ENCODE measurements around the gene LMX1B. TPM values are rescaled to one million over a fixed set of nuclear protein-coding genes. Genes with fewer than 3 reads are reported as not detected.

The LMX1B gene
- total and polyA plus RNA-seq, 3 donors from 2014 or later: 2.8 to 7.6 (median 7.6) TPM

DNA sequence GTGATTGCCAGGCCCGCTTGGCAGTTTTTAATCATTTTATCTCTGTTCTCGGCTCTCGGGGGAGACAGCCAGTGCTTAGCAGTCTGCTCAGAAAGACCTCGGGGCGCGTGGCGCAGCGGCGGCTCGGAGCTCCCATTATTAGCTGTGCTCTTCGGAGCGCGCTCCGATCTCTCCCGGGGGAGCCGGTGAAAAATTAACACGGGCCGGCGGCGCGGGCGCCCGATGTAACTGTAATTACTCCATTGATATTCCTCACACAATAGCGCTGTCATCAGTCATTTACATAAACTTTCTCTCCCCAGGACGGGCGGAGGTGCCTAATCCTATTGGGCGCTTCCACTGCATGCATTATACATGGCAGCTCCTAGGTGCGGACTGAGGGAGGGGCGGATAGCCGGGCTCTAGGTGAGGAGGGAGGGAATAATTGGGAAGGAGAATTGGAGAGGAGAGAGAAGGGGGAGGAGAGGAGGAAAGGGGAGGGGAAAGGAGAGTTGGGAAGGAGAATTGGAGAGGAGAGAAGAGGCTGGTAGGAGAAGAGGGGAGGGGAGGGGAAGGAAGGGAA, 24.9 kb downstream of the LMX1B start:
- Histone ChIP-seq H3K27me3 (no peaks in the 10 kb centered on the region), H3K9me3 (no peaks in the 10 kb centered on the region), H3K4me1 (peaks cover 3% of the 10 kb centered on the region), H3K36me3 (ENCODE audit: low read depth, missing control alignments) (no peaks in the 10 kb centered on the region), H3K4me3 (peak overlapping the region in 1 of 2 donors; percentile 26), H3K27ac (no peak overlapping the region)
- no peak for DNase-seq
- TF ChIP-seq POLR2A (IDR thresholded peaks at IDR 0.05): no peak
- TF ChIP-seq, protein P1, sequence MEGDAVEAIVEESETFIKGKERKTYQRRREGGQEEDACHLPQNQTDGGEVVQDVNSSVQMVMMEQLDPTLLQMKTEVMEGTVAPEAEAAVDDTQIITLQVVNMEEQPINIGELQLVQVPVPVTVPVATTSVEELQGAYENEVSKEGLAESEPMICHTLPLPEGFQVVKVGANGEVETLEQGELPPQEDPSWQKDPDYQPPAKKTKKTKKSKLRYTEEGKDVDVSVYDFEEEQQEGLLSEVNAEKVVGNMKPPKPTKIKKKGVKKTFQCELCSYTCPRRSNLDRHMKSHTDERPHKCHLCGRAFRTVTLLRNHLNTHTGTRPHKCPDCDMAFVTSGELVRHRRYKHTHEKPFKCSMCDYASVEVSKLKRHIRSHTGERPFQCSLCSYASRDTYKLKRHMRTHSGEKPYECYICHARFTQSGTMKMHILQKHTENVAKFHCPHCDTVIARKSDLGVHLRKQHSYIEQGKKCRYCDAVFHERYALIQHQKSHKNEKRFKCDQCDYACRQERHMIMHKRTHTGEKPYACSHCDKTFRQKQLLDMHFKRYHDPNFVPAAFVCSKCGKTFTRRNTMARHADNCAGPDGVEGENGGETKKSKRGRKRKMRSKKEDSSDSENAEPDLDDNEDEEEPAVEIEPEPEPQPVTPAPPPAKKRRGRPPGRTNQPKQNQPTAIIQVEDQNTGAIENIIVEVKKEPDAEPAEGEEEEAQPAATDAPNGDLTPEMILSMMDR (IDR thresholded peaks at IDR 0.05): no peak
- intact Hi-C loops (cut with DNase I; ENCODE audit: low total_unique reads): no loop called here
- WGBS, 2 donors: 2% methylated on average over 11 to 30 of the region's 30 CpGs

DNA sequence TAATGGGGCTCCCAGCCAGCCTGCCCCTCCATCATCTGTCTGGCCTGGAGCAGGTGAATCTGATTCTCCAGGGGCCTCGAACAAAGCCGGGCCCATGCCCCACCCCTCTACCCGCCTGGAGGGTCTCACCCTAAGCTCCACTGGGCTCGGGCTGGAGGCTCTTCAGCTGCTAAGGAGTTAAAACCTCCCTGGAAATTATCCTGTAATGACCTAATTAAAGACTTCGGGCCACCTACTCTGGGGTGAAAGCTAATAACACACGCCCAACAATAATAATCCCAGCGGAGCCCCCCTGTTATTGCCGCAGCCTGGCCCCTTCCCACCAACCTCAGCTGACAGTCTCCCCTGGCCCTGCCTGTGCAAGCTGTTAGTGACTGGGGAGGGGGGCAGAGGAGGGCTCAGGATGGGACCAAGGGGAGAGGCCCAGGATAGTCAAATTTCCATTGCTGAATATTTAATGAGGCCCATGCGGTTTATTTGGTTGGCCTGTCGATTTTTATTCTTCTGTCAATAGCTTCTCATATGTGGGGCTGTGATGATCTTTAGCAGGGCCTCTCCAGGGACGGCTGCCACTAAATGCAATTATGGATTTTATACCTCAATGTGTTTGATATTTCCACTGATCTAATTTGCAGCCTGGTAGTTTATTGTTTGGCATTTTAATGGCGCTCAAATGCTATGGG, 25.7 kb downstream of the LMX1B start:
- 62 to 64% methylated on average over 12 of the region's 12 CpGs for WGBS, 2 donors
- DNase-seq: no peak
- H3K9me3 ChIP-seq: no peaks in the 10 kb centered on the region
- H3K36me3 ChIP-seq (ENCODE audit: low read depth, missing control alignments): no peaks in the 10 kb centered on the region
- H3K27me3 ChIP-seq: no peaks in the 10 kb centered on the region
- H3K27ac ChIP-seq: no peak overlapping the region
- H3K4me1 ChIP-seq: peaks cover 3% of the 10 kb centered on the region
- TF ChIP-seq POLR2A (IDR thresholded peaks at IDR 0.05): no peak
- TF ChIP-seq, protein P1 (IDR thresholded peaks at IDR 0.05): no peak
- intact Hi-C loops (cut with DNase I; ENCODE audit: low total_unique reads): no loop called here
- no peak overlapping the region for H3K4me3 ChIP-seq

DNA sequence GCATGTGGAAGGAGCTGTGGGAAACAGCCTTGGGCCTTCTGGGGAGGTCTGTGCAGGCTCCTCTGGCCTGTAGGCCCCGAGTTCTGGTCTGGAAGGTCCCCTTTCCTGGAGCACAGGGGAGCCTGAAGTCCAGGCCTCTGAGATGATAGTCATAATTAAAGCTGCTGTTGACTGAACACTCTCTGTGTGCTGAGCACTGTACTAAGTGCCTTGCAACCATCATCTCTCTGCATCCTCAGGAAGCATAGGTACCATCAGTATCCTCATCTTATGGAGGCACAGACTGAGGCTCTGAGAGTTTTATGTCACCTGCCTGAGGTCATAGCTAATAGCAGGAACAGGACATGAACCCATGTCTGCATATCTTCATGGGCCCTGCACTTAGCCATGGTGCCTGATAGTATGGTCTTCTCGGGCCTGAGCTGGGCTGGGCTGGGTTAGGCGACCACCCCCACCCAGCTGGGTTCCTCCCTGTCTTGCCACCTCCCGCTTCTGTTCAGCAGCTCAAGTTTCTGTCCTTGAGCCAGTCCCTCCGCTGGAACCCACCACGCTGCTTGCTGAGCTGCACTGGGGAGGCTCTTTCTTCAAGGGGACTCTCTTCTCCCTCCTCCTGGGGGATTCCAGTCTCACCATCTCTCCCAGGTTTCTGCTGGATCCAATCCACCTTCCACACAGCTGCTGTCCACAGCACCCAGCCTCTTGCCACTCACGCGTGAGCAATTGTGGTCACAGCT, 27.6 kb downstream of the LMX1B start:
- Histone ChIP-seq H3K27me3 (no peaks in the 10 kb centered on the region), H3K9me3 (no peaks in the 10 kb centered on the region), H3K36me3 (ENCODE audit: low read depth, missing control alignments) (no peaks in the 10 kb centered on the region), H3K4me3 (no peak overlapping the region), H3K27ac (no peak overlapping the region), H3K4me1 (peaks cover 3% of the 10 kb centered on the region)
- no peak for TF ChIP-seq POLR2A (IDR thresholded peaks at IDR 0.05)
- TF ChIP-seq, protein P1 (IDR thresholded peaks at IDR 0.05): no peak
- intact Hi-C loops (cut with DNase I; ENCODE audit: low total_unique reads): no loop called here
- DNase-seq: no peak
- 75 to 76% methylated on average over 7 to 8 of the region's 8 CpGs for WGBS, 2 donors

DNA sequence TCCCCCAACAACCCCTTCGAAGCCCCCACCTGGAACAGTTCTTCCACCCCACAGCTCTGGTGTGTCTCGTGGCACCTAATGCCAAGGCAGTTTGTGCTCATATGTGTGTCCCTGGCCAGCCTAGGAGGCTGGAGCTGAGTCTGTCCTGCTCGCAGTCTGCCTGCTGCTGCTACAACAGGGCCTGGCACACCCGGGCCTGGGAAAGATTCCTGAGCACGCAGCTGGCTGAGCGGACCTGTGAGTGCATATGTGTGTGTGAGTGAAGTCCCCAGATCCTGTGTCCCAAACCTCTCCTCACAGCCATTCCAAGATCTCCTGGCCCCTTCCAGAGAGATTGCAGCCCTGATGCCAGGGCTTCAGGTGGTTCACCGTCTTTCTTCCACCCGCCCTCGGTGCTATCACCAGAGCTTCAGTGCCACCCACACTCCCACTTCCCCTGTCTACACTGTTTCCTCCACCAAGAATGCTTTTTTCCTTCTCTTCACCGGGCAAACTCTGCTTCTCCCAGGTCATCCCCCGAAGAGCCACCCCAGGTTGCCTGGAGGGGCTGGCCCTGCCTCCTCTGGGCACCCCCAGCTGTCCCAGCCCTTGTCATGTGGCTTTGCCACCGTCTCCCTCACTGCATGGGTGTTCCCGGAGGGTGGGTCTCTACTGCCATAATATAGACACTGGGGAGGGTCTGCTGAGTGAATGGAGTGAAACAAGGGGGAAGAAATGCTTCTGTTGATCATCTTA, 28.4 kb downstream of the LMX1B start:
- Histone ChIP-seq H3K4me3 (no peak overlapping the region), H3K36me3 (ENCODE audit: low read depth, missing control alignments) (no peaks in the 10 kb centered on the region), H3K4me1 (peaks cover 3% of the 10 kb centered on the region), H3K9me3 (no peaks in the 10 kb centered on the region), H3K27ac (no peak overlapping the region), H3K27me3 (no peaks in the 10 kb centered on the region)
- WGBS, 2 donors: 74 to 80% methylated on average over 10 to 13 of the region's 13 CpGs
- TF ChIP-seq POLR2A (IDR thresholded peaks at IDR 0.05): no peak
- TF ChIP-seq, protein P1 (IDR thresholded peaks at IDR 0.05): no peak
- intact Hi-C loops (cut with DNase I; ENCODE audit: low total_unique reads): no loop called here
- no peak for DNase-seq
